HUES48 (cell line): ENCODE results near the gene MACROD2.

Experiments used
- H3K27ac ChIP-seq: one replicate; pipeline ENCODE4 v1.7.0; 2013; ENCODE audit warnings: low read depth, low read length, inconsistent platforms
- H3K27me3 ChIP-seq: 2 replicates; pipeline ENCODE4 v1.6.1; 2013; ENCODE audit warnings: mild to moderate bottlenecking, low read length; ENCODE audit not compliant: control insufficient read depth, insufficient read depth
- H3K36me3 ChIP-seq: 2 replicates; pipeline ENCODE4 v1.6.1; 2013; ENCODE audit warnings: low read length; ENCODE audit not compliant: control insufficient read depth, insufficient read depth
- H3K4me1 ChIP-seq: 2 replicates; pipeline ENCODE4 v1.6.1; 2013; ENCODE audit warnings: mild to moderate bottlenecking, low read length; ENCODE audit not compliant: control insufficient read depth, insufficient read depth
- H3K4me3 ChIP-seq: 2 replicates; pipeline ENCODE4 v1.5.1; 2013; ENCODE audit warnings: mild to moderate bottlenecking, low read depth, low read length
- H3K9ac ChIP-seq: 2 replicates; pipeline ENCODE4 v1.6.1; 2013; ENCODE audit warnings: mild to moderate bottlenecking, low read depth, low read length, moderate library complexity
- H3K9me3 ChIP-seq: 2 replicates; pipeline ENCODE4 v1.6.1; 2013; ENCODE audit warnings: low read length; ENCODE audit not compliant: control insufficient read depth, insufficient read depth

The MACROD2 gene

DNA sequence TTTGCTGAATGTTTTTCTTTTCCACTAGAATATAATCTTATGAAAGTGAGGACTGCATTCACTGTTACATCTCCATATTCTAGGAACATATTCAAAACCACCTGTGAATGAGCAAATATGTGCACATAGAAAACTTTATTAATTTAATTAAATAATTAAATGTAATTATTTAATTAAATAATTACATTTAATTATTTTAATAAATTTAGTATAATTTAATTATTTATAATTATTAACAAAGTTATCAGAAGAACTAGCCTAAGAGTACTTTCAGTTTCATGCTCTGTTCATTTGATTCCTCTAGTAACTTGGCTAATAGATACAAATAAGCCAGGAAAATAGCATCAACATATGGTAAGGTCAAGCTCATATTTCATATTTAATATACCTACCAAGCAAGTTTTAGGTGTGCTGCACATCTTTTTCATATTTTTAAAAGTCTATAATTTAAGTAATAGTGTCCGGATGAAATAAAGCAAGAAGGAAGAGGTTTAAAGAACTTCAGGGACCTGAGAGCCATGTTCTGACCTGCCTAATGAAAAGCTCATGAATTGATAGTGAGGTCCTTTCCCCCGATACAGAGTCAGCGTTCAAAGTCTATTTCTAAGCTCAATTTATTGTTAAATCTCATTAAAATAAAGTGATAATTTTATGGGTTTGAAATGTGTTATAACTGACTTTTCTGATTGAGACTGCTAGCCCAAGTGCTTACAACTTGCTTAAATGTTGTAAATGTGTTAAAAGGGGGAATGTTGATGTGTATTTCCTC lies 703.5 kb downstream of the MACROD2 start:
- Histone ChIP-seq H3K4me1 (peaks cover 4% of the 10 kb centered on the region; the same call in 1 of the 2 replicates), H3K9ac (no peak overlapping the region), H3K27ac (no peak overlapping the region), H3K4me3 (no peak overlapping the region), H3K36me3 (no peaks in the 10 kb centered on the region), H3K9me3 (no peaks in the 10 kb centered on the region), H3K27me3 (no peaks in the 10 kb centered on the region)

- Histone ChIP-seq H3K9me3 (no peaks in the 10 kb centered on the region), H3K9ac (no peak overlapping the region), H3K4me1 (peaks cover 4% of the 10 kb centered on the region; the same call in 1 of the 2 replicates), H3K36me3 (no peaks in the 10 kb centered on the region), H3K27ac (no peak overlapping the region), H3K27me3 (no peaks in the 10 kb centered on the region), H3K4me3 (no peak overlapping the region)
These were observed 705.3 kb downstream of the MACROD2 start for GRCh38 chr20:14700639-14700960.

DNA sequence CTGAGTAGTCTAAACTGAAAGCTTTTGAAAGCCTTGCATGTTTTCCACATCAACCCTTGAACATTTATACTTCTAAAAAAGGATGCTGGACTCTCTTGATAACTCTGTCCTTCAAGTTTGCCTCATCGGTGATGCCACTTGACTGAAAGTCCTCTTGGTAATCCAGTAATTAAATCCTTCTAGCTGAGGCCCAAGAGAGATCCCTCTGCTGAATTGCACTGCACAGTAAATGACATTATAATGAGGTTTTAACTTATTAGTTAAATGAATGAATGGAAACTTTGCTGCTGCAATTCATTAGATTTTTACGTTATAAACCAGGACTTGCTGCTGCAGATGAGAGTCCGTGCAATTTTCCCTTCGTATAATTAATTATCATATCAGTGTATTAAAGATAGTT lies 706.0 kb downstream of the MACROD2 start:
- H3K36me3 ChIP-seq, result no peaks in the 10 kb centered on the region
- H3K9ac ChIP-seq, result no peak overlapping the region
- no peaks in the 10 kb centered on the region for H3K27me3 ChIP-seq
- peaks cover 4% of the 10 kb centered on the region; the same call in 1 of the 2 replicates for H3K4me1 ChIP-seq
- no peak overlapping the region for H3K4me3 ChIP-seq
- H3K27ac ChIP-seq, result no peak overlapping the region
- H3K9me3 ChIP-seq, result no peaks in the 10 kb centered on the region

GRCh38 chr20:14706555-14706954 lies 711.2 kb downstream of the MACROD2 start:
- Histone ChIP-seq H3K27me3 (no peaks in the 10 kb centered on the region), H3K9ac (no peak overlapping the region), H3K9me3 (no peaks in the 10 kb centered on the region), H3K4me3 (no peak overlapping the region), H3K4me1 (peaks cover 17% of the 10 kb centered on the region), H3K27ac (no peak overlapping the region), H3K36me3 (no peaks in the 10 kb centered on the region)

- no peak overlapping the region for H3K4me3 ChIP-seq
- H3K36me3 ChIP-seq, result no peaks in the 10 kb centered on the region
- H3K9me3 ChIP-seq, result no peaks in the 10 kb centered on the region
- no peak overlapping the region for H3K27ac ChIP-seq
- H3K9ac ChIP-seq, result no peak overlapping the region
- peaks cover 23% of the 10 kb centered on the region for H3K4me1 ChIP-seq
- no peaks in the 10 kb centered on the region for H3K27me3 ChIP-seq
These were observed 711.8 kb downstream of the MACROD2 start for GRCh38 chr20:14707026-14707680.

DNA sequence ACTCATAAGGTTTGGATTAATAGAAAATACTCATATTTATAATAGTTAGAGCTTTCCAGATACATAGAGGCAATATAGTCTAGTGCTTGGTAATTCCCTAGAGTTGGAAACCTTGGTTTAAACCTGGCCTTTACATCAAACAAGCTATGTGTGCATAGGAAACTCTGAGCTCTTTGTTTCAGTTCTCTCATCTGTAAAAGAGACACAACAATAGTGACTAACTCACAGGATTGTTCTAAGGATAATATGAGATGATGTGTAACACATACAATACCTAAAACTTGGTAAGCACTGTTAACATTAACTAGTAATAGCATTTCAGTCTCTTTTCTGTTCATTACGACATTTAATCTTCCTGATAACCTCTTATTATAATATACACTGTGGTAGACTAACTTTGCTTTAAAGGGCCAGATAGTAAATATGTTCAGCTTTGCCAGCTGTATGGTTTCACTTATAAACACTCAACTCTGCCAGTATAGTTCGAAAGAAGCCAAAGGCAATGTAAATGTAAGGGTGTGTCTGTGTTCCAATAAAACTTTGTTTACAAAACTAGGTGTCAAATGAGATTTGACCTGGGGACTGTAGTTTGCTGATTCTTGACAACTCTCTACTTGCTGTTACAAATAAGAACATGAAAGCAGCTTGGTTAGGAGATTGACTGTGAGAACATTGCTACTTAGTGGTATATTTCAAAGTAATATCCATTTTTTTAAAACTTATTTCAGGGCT lies 712.7 kb downstream of the MACROD2 start:
- H3K27me3 ChIP-seq, result no peaks in the 10 kb centered on the region
- no peak overlapping the region for H3K27ac ChIP-seq
- no peaks in the 10 kb centered on the region for H3K36me3 ChIP-seq
- H3K4me3 ChIP-seq, result no peak overlapping the region
- no peaks in the 10 kb centered on the region for H3K9me3 ChIP-seq
- H3K9ac ChIP-seq, result no peak overlapping the region
- peaks cover 32% of the 10 kb centered on the region for H3K4me1 ChIP-seq

DNA sequence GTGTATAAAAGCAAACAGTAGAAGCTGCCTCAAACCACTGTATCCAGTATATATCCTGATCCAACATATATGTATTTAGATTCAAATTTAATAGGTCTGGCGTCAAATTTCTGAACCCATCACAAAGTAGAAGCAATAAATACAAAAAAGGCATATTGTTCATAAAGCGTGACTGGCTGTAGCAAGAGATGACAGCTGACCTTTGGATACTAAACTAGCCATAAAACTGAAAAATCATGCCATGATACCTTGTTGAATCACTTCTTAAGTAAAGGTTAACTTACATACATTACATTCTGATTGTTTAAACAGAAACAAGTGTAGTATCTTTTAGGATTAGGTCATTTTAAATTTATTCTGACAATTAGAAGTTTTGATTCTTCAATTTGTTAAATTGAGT lies 714.1 kb downstream of the MACROD2 start:
- H3K4me1 ChIP-seq, result peaks cover 45% of the 10 kb centered on the region
- no peak overlapping the region for H3K9ac ChIP-seq

GRCh38 chr20:14710951-14711350 lies 715.6 kb downstream of the MACROD2 start:
- Histone ChIP-seq H3K9ac (no peak overlapping the region), H3K4me3 (no peak overlapping the region; the same call in 1 of the 2 replicates), H3K36me3 (no peaks in the 10 kb centered on the region), H3K27me3 (no peaks in the 10 kb centered on the region), H3K4me1 (peaks cover 60% of the 10 kb centered on the region), H3K9me3 (no peaks in the 10 kb centered on the region), H3K27ac (peak overlapping the region; percentile 88)

More for the DNA sequence above, 714.1 kb downstream of the MACROD2 start:
- Histone ChIP-seq H3K4me3 (no peak overlapping the region), H3K36me3 (no peaks in the 10 kb centered on the region), H3K9me3 (no peaks in the 10 kb centered on the region), H3K27me3 (no peaks in the 10 kb centered on the region), H3K27ac (no peak overlapping the region)

DNA sequence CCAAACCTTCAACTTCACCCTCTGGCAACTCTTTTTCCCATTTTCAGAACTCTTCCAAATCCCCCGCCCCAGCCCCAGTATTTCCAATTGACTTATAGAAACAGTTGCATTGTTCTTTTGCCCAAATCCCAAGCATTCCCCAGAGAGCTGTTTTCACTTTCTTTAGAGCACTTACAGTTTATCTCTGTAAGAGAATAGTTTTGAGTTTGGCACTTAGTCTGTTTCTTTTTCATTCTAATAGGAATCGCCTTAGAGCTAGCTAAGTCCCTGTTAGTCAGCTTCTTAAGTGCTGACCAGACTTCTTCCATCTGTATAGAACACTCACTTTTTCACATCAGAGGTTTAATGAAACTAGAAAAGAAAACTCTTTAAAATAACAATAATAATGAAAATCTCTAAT lies 716.3 kb downstream of the MACROD2 start:
- H3K27me3 ChIP-seq, result no peaks in the 10 kb centered on the region
- H3K4me3 ChIP-seq, result peak overlapping the region; percentile 24; the same call in 1 of the 2 replicates
- H3K4me1 ChIP-seq, result peaks cover 65% of the 10 kb centered on the region
- H3K36me3 ChIP-seq, result no peaks in the 10 kb centered on the region
- H3K9ac ChIP-seq, result no peak overlapping the region
- peak overlapping the region; percentile 88 for H3K27ac ChIP-seq
- H3K9me3 ChIP-seq, result no peaks in the 10 kb centered on the region

DNA sequence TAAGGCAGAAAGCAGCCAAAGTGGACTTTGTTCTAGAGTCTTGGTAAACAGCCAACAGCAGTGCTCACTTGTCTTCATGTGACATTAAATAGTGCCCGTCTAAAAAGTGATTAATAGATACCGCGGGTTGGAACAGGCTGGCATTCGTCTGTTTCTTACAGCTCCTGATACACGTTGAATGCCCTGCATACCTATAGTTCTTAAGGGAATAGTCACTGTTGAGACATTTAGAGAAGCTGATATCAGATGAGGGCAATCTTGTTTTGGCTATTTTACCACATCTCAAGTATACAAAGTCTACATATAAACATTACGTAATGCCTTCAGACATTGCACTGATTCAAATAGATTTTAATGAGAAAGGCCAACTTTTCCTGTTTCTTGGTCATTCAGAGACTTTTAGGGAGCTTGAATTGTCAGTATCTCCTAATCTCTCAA lies 717.0 kb downstream of the MACROD2 start:
- peaks cover 72% of the 10 kb centered on the region for H3K4me1 ChIP-seq
- H3K4me3 ChIP-seq, result no peak overlapping the region
- H3K27ac ChIP-seq, result peak overlapping the region; percentile 88
- H3K9ac ChIP-seq, result no peak overlapping the region
- no peaks in the 10 kb centered on the region for H3K36me3 ChIP-seq
- H3K27me3 ChIP-seq, result no peaks in the 10 kb centered on the region
- no peaks in the 10 kb centered on the region for H3K9me3 ChIP-seq

GRCh38 chr20:14715400-14715799 lies 720.1 kb downstream of the MACROD2 start:
- Histone ChIP-seq H3K4me1 (peaks cover 69% of the 10 kb centered on the region), H3K36me3 (no peaks in the 10 kb centered on the region), H3K9me3 (no peaks in the 10 kb centered on the region), H3K4me3 (peak overlapping the region; percentile 19; the same call in 1 of the 2 replicates), H3K27me3 (no peaks in the 10 kb centered on the region), H3K9ac (0 out of 2 replicates have a peak overlapping the region, but pooled peaks have one; percentile 29), H3K27ac (peak overlapping the region; percentile 86)
